T1000 (cell line): Measurements from ENCODE around the gene C2orf81.

Source experiments
- DNase-seq: peaks from one replicate; lab custom pipeline; 2025; ENCODE audit warnings: mixed read lengths; lab: John Stamatoyannopoulos, UW

The C2orf81 gene

DNA sequence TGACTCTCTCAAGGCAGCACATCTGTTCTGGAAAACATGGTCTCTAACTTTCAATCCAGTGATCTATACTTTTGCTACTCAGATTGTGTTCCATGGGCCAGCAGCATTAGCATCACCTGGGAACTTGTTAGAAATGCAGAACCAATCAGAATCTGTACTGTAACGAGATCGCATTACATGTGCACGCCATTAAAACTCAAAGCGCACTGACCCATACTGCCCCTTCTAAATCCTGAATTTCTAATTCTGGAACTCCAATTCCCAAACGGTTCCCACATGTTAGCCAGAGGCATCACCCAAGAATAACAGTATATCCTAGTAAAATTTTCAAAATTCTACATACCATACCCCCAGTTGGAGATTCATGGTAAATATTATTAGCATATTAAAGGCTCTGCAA is 30.8 kb downstream of the C2orf81 start:
- no peak for DNase-seq

DNA sequence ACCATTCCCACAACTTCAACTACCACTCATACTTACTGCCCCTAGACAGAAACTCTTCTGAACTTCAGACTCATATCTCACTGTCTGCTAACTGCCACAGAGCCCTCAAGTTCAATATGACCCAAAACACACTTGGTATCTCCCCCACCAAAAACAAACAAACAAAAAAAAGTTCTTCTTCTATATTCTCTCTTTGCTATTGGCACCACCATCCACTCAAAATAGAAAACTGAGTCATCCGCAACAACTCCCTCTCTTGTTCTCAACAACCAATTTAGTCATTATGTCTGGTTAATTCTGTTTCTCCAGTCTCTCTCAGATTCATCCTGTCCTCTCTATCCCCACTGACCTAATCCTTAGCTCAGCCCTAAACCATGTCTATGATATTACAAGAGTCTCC is 34.1 kb downstream of the C2orf81 start:
- DNase-seq = no peak

DNA sequence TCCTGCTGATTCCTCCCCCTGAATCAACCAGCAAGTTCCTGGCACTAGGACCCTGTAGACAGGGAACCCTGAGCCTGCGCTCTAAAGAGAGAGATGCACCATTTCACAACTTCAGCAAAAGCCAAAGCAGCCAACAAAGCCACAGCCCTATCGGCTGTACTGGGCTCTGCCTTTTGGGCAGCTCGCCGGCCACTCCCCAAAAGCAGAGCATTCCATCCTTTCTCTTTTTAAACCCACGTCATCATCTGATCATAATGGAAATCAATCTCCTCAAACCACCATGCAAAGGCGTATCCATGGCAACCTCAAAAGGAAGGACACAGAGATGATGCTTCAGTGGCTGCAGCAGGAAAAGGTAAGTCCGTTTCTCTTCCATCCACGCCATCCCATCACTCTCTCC is 36.0 kb downstream of the C2orf81 start:
- no peak for DNase-seq

DNA sequence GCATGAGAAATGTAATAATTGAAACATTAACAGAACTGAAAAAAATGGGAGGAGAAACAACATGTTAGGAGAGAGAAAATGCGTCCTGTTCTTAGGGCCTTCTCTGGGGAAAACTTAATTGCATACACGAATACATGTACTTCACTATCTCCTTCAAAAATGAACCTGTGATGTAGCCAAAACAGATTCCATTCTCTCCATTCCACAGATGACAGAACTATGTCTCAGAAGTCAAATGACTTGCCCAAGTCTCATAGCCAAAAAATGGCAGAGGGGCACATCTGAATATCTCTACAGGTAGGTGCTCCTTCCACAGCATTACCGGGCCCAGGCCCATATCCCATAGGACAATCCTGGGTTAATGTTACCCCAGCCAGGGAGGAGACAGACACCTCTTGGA is 37.4 kb downstream of the C2orf81 start:
- no peak for DNase-seq

DNA sequence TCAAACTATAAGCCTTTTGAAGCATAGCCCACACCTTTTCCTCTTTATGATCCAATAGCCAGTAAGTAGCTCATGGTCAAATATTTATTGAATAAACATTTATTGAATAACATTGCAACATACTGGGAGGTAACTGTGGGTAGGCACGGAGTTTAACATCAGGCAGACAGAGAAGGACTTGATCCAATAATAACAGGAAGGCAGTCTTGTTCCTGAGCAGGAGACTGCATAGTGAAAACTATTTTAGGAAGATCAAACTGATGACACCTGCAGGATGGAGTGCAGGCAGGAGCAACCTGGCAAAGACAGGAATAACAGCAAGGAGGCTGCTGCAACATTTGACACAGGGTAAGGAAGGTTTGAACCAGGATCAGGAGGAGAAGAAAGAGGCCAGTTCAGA is 38.2 kb downstream of the C2orf81 start:
- no peak for DNase-seq

DNA sequence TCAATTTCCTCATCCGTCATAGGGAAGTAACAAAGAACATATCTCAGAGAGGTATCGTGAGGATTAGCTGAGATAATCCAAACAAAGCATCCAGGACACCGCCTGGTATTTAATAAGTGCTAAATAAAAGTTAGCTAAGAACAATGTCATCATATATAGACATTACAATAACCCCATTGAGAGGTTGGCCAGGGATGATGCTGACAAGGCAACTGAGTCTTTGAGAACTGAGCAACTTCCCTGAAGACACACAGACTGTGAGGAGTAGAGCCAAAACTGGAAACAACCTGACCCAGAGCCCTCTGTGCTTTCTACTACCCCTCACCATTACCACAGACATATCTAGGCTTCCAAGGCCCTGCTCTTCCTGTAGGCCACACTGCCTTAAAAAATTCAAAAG is 39.7 kb downstream of the C2orf81 start:
- no peak for DNase-seq

DNA sequence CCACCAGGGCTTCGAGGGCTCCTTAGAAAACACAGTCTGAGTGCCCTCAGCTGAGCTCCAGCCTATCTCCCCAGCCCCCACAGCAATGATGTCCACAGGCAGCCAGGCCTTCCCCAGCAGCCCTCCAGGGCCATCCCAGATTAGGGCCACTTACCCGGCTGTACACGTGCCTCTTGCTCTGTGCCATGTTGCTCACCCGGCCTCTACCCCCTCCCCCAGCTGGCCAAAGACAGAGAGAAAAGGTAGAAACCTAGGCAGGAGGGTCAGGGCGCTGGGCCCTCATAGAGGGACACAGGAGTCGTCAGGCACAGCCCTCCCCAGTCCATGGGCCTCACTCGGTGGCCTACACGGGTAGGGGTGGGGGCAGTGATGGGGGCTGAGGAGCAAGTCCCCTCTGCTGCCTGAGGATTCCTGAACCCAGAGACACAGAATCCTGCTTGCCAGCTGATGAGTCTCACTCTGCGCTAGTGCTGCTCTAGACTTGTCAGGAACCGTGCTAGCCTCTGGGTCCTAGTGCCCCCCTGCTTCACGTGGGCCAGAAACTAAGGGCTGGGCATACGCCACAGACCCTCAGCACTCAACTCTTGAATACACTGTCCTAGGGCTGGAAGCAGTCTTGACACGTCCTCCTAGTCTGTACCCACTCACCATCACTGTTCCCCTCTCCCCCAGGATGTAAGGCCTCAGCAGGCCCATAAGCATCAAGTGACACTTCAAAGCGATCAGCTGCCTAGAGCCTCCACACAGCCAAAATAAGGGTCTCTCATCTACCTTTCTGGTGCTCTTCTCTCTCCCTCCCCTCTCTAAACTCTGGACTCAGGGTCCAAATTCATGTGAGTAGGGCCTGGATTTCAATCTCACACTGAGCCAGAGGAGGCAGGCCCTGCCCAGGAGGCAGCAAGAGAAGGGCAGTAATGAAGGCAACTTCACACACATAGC is 41.3 kb downstream of the C2orf81 start, which contains the start of gene DCTN1:
DCTN1 (minus strand) TSS at position 461 of the 939 bp plus-strand sequence; CDS start at position 187, 274 bp downstream.
- DNase-seq = no peak

DNA sequence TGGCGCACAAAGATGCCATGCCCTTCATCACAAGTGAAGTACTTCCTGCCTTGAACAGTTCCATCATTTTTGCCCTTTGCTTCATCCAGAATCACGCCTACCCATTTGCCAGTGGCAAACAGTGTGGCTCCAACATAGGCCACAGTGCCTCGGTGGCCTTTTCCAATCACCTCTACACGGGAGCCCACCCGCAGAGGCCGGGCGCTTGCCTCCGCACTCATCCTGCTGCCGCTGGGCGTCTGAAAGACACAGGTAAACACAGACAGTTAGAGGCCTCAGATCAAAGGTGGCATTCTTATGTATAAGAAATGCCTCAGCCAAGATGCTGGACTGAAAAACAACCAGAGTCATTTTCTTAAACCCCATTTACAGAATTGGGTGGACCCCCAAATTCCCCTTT is 43.4 kb downstream of the C2orf81 start:
- DNase-seq = no peak

DNA sequence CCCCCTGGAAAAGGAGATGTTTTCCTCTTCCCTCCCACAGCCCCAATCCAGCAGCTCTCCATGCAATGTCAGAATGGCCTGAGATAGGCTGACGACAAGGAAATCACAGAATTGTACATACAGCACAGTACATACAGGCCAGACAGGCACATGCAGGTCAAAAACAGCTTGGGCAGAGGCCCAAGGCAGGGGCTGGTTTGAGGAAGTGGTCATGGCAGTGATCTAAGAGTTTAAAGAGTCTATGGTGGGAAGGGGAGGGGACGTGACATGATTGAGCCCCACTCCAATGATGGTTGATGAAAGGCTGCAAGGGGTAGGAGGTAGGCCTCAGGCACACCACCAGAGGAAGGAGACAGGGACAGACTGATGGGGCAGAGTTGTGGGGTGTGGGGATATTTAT is 45.6 kb downstream of the C2orf81 start:
- DNase-seq = no peak

DNA sequence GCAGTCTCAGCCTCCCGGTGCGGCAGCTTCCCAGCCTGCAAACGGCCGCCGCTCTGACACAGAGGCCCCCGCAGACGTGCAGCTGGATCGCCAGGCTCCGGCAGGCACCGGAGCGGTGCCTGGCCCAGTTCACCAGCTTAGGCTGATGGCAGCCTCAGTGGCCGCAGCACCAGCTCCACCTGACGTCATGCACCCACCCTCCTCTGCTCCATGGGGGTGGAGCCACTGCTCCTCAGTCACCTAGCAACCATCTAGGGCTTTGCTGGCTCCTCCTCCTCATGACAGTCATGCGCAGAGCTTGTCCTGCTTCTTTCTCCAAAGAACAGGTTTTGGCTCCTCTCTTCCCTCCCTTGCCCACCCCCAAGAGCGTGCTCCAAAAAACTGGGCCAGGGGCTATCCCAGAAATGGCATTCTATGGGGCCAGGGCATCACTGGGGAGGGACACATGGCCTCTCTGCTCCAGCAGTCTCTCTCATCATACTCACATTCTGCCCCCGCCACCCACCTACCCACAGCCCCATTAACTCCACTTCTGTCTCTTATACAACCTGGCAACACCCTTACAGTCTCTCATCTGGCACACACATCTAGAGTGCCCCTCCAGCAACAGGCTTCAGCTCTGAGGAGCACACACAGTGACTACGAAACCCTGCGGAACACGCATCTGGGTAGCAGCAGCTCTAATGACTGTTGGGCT is 46.8 kb downstream of the C2orf81 start:
- DNase-seq = no peak

DNA sequence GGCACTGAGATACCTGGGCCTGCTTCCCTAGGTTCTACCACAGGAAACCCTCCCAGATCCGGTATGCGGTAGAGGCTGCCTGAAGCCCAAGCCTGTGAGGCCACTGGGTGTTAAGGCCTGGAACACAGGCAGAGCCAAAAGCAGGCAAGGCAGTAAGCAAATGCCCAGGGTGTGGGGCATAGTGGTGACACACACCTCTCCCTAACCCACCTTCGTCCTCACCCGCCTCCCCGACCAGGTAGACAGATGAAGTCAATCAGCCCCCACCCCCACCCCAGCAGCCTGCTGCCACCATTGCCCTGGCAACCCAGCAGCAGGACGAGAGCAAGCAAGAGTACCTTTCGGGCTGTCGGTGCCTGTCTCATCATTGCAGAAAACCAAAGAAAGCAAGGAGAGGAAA is 47.4 kb downstream of the C2orf81 start:
- no peak for DNase-seq

DNA sequence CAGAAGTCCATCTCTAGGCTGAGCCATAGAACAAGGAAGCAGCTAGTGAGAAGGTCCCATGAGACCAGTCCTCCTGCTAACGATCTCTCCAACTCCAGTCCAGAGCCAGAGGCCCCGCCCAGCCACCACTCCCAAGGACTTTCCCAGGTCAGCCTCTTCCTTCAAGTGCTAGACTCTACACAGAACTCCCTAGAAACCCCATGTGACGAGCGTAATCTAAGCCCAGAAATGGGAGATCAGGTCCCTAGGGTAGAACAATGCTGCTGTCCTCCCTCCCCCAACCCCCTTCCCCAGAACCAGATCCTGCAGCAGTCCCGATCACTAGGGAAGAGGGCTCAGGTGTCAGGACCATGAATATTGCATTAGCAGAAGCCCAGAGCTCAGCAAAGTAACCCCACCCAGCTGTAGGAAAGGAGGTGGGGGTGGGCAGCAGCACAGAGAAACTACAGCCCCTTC is 48.2 kb downstream of the C2orf81 start:
- DNase-seq = no peak

DNA sequence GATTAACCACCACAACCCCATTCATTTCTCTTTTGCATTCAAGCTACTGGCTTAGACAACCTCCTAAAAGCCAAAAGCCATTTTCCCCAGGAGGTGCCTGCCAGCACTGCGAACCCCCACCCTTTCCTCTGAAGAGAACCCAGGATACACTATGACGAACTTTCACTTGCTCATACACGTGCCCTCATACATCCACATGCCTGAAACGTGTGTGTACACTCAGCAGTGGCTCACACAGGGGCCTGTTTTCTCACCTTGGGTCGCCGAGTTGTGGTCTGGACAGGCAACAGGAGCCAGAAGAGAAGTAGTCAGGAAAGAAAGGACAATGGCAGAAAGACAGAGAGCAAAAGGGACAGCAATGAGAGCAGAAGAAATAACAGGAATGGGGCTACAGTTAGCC is 48.7 kb downstream of the C2orf81 start:
- no peak for DNase-seq

DNA sequence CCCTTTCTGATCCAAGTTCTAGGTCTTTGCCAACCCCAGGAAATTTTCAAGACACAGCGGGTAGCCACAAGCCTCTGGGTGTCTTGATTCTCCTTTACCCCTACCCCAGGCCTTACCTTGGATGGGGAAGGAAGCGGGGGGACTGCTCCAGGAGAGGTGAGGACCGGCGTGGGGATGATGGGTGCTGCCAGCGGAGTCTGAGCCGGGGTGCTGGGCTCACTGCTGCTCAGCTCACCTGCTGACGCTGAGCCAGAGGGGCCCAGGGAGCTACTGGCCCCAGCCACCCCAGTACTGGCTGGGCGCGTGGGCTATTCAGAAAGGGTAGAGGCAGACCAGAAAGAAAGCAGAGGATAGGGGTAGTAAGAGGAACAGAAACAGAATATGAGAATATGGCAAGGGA is 50.0 kb downstream of the C2orf81 start:
- no peak for DNase-seq

DNA sequence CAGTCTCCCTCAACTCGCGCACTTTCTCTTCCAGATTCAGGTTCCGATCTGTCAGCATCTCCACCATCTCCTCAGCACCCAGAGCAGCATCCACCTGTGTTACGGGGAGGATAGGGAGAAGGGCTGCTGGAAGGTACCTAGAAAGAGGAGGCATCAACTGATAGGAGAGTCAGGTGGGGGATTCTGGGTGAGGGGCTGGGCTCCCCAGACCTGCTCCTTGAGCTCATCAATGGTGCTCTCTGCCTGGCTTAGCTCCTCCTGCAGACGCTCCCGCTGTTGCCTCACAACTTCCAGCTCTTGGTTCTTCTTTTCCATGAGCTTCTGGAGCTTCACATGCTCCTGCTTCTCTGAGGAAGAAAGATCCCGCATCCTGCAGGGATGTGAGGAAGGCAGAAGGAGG is 51.4 kb downstream of the C2orf81 start:
- no peak for DNase-seq

DNA sequence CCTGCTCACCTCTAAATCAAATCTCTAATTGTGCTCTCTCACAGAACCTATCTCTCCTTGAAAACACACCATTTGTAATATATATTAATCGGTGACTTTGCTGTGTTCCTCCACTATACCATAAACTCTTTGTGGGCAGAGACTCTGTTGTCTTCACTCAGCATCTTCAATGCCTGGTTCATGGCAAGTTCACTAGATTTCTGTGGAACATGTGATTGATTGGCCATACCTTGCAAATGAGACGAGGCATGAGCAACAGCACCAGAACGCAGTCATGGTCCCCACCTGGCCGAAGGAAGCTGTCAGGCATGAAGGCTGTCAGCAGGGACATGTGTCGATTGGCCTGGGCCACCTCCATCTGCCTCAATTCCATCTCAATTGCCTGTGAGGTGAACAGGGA is 52.9 kb downstream of the C2orf81 start:
- DNase-seq = no peak

DNA sequence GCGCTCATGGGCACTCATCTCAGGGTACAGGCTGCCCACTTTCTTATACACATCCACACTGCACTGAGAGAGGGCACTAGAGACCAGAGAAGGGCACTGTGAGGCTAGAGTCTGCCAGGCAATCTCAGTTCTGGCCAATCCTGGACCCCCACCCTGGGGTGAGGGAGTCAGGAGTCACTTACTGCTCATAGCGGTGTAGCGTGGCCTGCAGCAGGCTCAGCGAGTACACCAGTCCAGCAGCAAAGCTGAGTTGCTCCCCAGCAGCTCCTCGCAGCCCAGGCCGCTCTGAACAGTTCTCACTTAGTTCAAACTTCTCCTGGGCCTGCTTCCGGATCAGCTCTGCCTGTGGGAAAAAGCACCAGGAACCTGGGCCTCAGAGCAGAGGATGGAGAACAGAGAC is 53.6 kb downstream of the C2orf81 start:
- no peak for DNase-seq

DNA sequence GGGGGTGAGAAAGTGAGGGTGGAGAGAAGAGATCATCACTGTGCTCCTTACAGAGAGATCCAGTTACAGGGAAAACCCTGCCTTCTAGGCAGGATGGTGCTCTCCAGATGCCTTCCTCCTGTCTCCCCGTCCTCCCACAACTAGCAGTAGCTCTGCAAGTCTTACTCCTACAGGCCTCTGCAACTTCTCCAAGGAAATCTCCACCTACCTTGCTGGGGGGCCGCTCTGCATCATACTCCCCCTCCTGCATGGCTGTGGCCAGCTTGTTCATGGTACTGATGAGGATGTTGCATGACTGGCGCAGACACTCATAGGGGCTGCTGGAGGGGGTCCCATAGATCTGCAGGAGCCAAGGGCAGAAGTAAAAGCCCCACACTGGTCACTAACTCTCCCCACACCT is 55.4 kb downstream of the C2orf81 start:
- no peak for DNase-seq

DNA sequence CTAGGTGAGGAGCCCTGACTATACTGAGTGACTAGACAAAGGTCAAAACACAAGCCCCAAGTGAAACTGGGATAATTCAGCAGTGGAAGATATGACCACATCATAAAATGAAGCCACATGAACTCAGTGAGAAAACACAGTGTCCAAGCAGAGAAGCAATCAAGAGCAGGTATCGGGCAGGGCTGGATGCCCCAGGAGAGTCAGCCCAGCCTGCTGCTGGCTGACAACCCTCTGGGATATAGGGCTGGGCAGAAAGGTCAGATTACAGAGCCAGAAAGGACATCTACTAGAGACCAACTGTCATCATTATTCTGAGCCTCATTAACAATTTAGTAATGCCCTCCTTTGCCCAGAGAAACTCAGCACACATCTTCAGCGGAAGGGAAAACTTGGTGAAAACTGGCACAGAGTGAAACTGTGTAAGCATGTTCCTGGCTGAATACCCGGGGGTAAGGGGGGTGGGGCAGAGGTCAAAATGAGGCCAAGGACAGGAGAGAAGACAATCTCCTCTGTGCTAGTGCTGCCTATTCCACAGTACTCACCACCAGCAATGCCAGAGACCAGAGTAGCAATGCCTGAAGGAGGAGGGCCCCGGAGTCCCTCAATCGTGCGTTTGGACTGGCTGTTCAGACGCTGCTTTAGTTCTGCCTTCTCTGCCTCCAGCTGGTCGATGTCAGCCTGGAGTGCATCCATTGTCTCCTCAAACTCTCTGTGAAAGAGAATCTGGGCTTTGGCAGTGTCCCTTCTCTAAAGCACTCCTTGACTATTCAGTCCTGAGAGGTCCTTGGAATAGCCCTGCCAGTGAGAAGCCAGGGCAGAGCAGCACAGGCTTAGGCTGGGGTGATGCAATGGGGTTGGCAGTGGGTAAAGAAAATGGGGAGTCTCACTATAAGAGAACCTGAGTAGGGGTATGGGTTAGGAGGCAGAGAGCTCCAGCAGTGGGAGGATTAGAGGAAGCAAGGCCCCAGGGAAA is 56.6 kb downstream of the C2orf81 start:
- DNase-seq = no peak
